Measurements from ENCODE around the gene STON2.

GRCh38 chr14:81281332-81281731, 118.8 kb downstream of the STON2 start:
- no peak for TF ChIP-seq CTCF (IDR thresholded peaks at IDR 0.05; ENCODE audit: poor library complexity)
- no peak for TF ChIP-seq EZH2phosphoT487 (IDR thresholded peaks at IDR 0.05; ENCODE audit: low read depth, severe bottlenecking, unreplicated experiment)
- no peak for TF ChIP-seq EZH2 (IDR thresholded peaks at IDR 0.05; ENCODE audit: borderline replicate concordance)

Measured in hepatocyte (in vitro differentiated cells).